MCF 10A (cell line): Measurements from ENCODE around the gene BABAM1. TPM values are rescaled to one million over a fixed set of nuclear protein-coding genes. Genes with fewer than 3 reads are reported as not detected.

Experiments used
- BruUV-seq: library from RNA; stranded (reverse); fragments of 400-500 nt; replicated peaks from 2 replicates; lab custom pipeline; 2021; lab: Mats Ljungman, UMichigan
- CTCF ChIA-PET: fragments of 300-600 bp; sonication (Branson Sonifier 250); formaldehyde crosslinking; extraction: SDS; loops from one replicate; lab custom pipeline; 2021; ENCODE audit warnings: antibody characterized with exemption, inconsistent platforms; lab: Yijun Ruan, JAX
- POLR2A ChIA-PET: fragments of 300-600, 350-650 bp; sonication (Branson Sonifier 250); formaldehyde crosslinking; extraction: SDS; loops from one replicate; lab custom pipeline; 2020; ENCODE audit warnings: antibody characterized with exemption, inconsistent platforms; lab: Yijun Ruan, JAX
- DNase-seq: peaks from one replicate; pipeline ENCODE4 v3.0.0-alpha.2; 2018; ENCODE audit not compliant: unreplicated experiment
- H3K27ac Mint-ChIP-seq: one replicate; pipeline ENCODE4 v1.8.0; 2022; ENCODE audit warnings: mild to moderate bottlenecking, low read depth, mixed read lengths; ENCODE audit not compliant: unreplicated experiment
- H3K27me3 Mint-ChIP-seq: one replicate; pipeline ENCODE4 v1.8.0; 2022; ENCODE audit warnings: mixed read lengths; ENCODE audit not compliant: insufficient read depth, unreplicated experiment
- H3K36me3 Mint-ChIP-seq: one replicate; pipeline ENCODE4 v1.8.0; 2022; ENCODE audit warnings: mild to moderate bottlenecking, moderate library complexity, mixed read lengths; ENCODE audit not compliant: insufficient read depth, unreplicated experiment
- H3K4me1 Mint-ChIP-seq: one replicate; pipeline ENCODE4 v1.8.0; 2022; ENCODE audit warnings: mixed read lengths; ENCODE audit not compliant: insufficient read depth, unreplicated experiment
- H3K4me3 Mint-ChIP-seq: one replicate; pipeline ENCODE4 v1.8.0; 2022; ENCODE audit warnings: mild to moderate bottlenecking, moderate library complexity, mixed read lengths; ENCODE audit not compliant: unreplicated experiment
- H3K9me3 Mint-ChIP-seq: one replicate; pipeline ENCODE4 v1.8.0; 2022; ENCODE audit warnings: mixed read lengths; ENCODE audit not compliant: unreplicated experiment
- CTCF ChIP-seq: fragments of 200-600 bp; IDR thresholded peaks from one replicate; pipeline ENCODE4 v1.8.0; 2022; ENCODE audit warnings: antibody characterized with exemption, mild to moderate bottlenecking; ENCODE audit not compliant: unreplicated experiment
- intact Hi-C: fragments of 100-400 bp; cut with micrococcal nuclease; formaldehyde crosslinking; loops from 2 replicates; pipeline ENCODE4 v1.14.1; 2022
- total RNA-seq: library from RNA; stranded (reverse); gene quantifications from 2 replicates; pipeline ENCODE4 v1.2.3, GENCODE V29; 2022

Gene BABAM1
- total RNA-seq, 1 experiment from 2014 or later, result 96.1 TPM

GRCh38 chr19:17240062-17240752 lies 27.0 kb upstream of the BABAM1 start:
- no peak for DNase-seq
- intact Hi-C loops, result no loop called here
- Mint-ChIP-seq H3K4me1 (peaks cover 16% of the 10 kb centered on the region), H3K36me3 (peaks cover 38% of the 10 kb centered on the region), H3K4me3 (no peak overlapping the region), H3K27me3 (no peaks in the 10 kb centered on the region), H3K27ac (no peak overlapping the region), H3K9me3 (no peaks in the 10 kb centered on the region)
- POLR2A ChIA-PET, result interaction anchor here (0.5 to 1.4 kb wide), 2 partner anchors 25 to 1711 kb away, joined by 3 to 5 read pairs; partner anchors contain the start of gene USE1
- BruUV-seq, result no TSS peak
- CTCF ChIA-PET, result interaction anchor here (0.6 kb wide), 2 partner anchors 9 to 17 kb away, joined by 3 to 4 read pairs; no protein-coding TSS in a partner anchor
- TF ChIP-seq CTCF, result no peak

DNA sequence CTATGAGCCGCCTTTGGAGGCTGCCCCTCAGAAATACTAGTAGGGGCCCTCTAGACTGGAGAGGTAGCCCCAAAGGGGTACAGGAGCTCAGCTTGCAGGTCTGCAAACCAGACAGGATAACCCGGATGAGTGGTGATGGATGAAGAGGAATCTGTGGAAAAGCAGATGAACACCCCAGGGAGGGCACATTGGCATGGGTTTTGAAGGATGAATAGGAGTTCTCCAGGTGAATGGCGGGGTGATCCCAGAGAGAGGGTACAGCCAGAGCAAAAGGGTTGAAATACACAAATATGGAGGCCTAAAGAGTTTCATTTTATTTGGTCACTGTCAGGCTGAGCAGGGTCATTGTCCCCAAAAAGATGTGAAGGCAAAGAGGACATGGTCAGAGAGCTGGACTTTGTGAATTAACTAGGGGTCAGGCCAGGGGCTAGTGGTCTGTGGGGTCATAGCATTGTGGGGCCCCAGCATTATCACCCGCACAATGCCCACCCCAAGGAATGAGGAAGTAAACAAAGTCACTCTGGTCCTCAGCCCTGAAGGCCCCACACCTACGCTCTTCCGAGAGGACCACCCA lies 26.3 kb upstream of the BABAM1 start:
- H3K27ac Mint-ChIP-seq, result no peak overlapping the region
- no peak overlapping the region for H3K4me3 Mint-ChIP-seq
- CTCF ChIA-PET, result interaction anchor here (0.6 kb wide), 1 partner anchor 45 kb away, joined by 3 read pairs; no protein-coding TSS in a partner anchor
- H3K36me3 Mint-ChIP-seq, result peaks cover 38% of the 10 kb centered on the region
- POLR2A ChIA-PET, result interaction anchor here (0.6 to 4.3 kb wide), 6 partner anchors 15 to 581 kb away, joined by 3 to 34 read pairs (median 4); partner anchors contain the start of genes BABAM1, OCEL1, SMIM7 and USE1
- intact Hi-C loops, result no loop called here
- TF ChIP-seq CTCF, result no peak
- H3K9me3 Mint-ChIP-seq, result no peaks in the 10 kb centered on the region
- no TSS peak for BruUV-seq
- DNase-seq, result no peak
- no peaks in the 10 kb centered on the region for H3K27me3 Mint-ChIP-seq
- peaks cover 16% of the 10 kb centered on the region for H3K4me1 Mint-ChIP-seq

GRCh38 chr19:17242431-17243208 lies 24.6 kb upstream of the BABAM1 start:
- Mint-ChIP-seq H3K4me1 (peaks cover 33% of the 10 kb centered on the region), H3K27me3 (no peaks in the 10 kb centered on the region), H3K36me3 (peaks cover 40% of the 10 kb centered on the region), H3K9me3 (no peaks in the 10 kb centered on the region), H3K4me3 (peak overlapping the region; percentile 89), H3K27ac (peak overlapping the region; percentile 93)
- intact Hi-C loops, result no loop called here
- ChIA-PET CTCF (interaction anchor here (0.6 to 1.6 kb wide), 6 partner anchors 16 to 618 kb away, joined by 3 to 8 read pairs (median 4); no protein-coding TSS in a partner anchor), POLR2A (interaction anchor here (1.1 to 4.3 kb wide), 9 partner anchors 7 to 167 kb away, joined by 3 to 34 read pairs (median 8); partner anchors contain the start of genes BABAM1, DDA1, HAUS8 and MYO9B)
- TF ChIP-seq CTCF, result no peak
- no peak for DNase-seq
- no TSS peak for BruUV-seq
